ENCODE measurements around the gene MUC4.

DNA sequence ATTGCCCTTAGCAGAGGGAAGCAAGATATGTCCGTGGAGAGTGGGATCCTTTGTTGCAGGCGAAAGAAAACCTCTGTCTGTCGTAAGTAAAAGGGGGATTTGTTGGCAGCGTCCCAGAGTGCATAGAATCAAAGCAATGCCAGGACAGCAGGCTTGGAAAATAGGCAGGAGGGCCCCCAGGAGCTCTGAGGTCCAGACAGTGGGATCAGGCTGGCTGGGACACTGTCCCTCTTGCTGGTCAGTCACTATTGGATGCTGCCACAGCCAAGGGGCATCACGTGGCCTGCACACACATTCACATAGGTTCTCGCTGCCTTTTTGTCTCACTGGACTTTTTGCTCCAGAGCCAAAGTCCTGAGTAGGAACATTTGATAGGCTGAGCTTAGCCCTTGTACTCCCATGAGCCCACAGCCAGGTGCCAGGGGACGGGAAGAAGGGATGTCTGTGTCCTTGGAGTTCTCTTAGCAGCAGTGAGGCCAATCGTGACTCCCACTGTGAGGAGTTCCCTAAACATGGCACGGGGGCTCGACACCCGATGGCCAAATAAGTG lies 80.3 kb downstream of the MUC4 start:
- TF ChIP-seq POLR2A (IDR thresholded peaks at IDR 0.05) (no peak), POLR2AphosphoS5 (IDR thresholded peaks at IDR 0.05) (no peak), EP300 (IDR thresholded peaks at IDR 0.05) (no peak)
- TF ChIP-seq, protein P1, sequence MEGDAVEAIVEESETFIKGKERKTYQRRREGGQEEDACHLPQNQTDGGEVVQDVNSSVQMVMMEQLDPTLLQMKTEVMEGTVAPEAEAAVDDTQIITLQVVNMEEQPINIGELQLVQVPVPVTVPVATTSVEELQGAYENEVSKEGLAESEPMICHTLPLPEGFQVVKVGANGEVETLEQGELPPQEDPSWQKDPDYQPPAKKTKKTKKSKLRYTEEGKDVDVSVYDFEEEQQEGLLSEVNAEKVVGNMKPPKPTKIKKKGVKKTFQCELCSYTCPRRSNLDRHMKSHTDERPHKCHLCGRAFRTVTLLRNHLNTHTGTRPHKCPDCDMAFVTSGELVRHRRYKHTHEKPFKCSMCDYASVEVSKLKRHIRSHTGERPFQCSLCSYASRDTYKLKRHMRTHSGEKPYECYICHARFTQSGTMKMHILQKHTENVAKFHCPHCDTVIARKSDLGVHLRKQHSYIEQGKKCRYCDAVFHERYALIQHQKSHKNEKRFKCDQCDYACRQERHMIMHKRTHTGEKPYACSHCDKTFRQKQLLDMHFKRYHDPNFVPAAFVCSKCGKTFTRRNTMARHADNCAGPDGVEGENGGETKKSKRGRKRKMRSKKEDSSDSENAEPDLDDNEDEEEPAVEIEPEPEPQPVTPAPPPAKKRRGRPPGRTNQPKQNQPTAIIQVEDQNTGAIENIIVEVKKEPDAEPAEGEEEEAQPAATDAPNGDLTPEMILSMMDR (IDR thresholded peaks at IDR 0.05), result no peak

Data from upper lobe of left lung (tissue), 4 donors.